Cerebellar nuclear complex (tissue), 1 donor: ENCODE data around the gene OR11H7.
"Not testable (repeated sequence)": the region's sequence is repeated elsewhere in the genome, so short reads cannot be mapped to it uniquely, and the experiment has no call there.

Source experiments
- DNase-seq, 2 experiments: peaks; one replicate each; lab custom pipeline; 2025; lab: John Stamatoyannopoulos, UW

The OR11H7 gene

DNA sequence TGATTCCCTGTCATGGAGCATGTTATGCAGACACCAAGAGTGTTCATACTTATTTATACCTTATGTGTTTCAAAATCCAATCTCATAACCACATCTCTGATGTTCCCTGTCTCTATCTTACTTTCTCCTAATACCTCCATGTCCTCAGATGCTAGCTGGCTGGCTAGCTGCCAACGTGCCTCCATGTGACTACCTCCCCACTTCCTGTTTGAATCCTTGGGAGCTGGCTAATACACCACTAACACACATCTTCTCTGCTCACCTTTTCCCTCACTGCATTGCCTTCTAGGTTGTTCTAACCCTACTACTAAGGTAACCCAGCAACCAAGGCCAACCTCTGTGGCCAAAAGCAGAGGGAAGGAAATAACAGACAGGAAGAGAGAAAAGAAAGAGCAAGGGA is 49.6 kb downstream of the OR11H7 start:
- DNase-seq, result no peak

- not testable (repeated sequence) for DNase-seq
Measured at GRCh38 chr14:20280265-20280664, 51.5 kb downstream of the OR11H7 start.
